Activated T-helper 2 cell treated with anti-CD3 and anti-CD28 coated beads, Interferon-gamma antibody, Interleukin-2, Interleukin-4, amounts not matched to agents 10 μg/mL and 5 μg/mL and 100 μg/mL, durations not matched to agents 14 hours and 24 hours and 36 hours (primary cell): ENCODE data around the gene NEDD9. TPM values are rescaled to one million over a fixed set of nuclear protein-coding genes. Genes with fewer than 3 reads are reported as not detected.

Source experiments
- DNase-seq: peaks from one replicate; pipeline ENCODE4 v3.0.0; 2021; ENCODE audit warnings: low spot score
- H3K27ac Mint-ChIP-seq: one replicate; pipeline ENCODE4 v1.8.0; 2021; ENCODE audit warnings: mixed read lengths
- H3K27me3 Mint-ChIP-seq: one replicate; pipeline ENCODE4 v1.8.0; 2021; ENCODE audit warnings: low read depth, mixed read lengths
- H3K36me3 Mint-ChIP-seq: one replicate; pipeline ENCODE4 v1.8.0; 2021; ENCODE audit warnings: low read depth, mixed read lengths
- H3K4me1 Mint-ChIP-seq: one replicate; pipeline ENCODE4 v1.8.0; 2021; ENCODE audit warnings: low read depth, mixed read lengths
- H3K4me3 Mint-ChIP-seq: one replicate; pipeline ENCODE4 v1.8.0; 2021; ENCODE audit warnings: low read depth, mild to moderate bottlenecking, moderate library complexity, mixed read lengths
- H3K9me3 Mint-ChIP-seq: one replicate; pipeline ENCODE4 v1.8.0; 2021; ENCODE audit warnings: mixed read lengths
- intact Hi-C: fragments of 100-400 bp; cut with micrococcal nuclease; formaldehyde crosslinking; loops from one replicate; pipeline ENCODE4 v1.15.1; 2023
- total RNA-seq: library from RNA; stranded (reverse); gene quantifications from 2 replicates; pipeline ENCODE4 v1.2.3, GENCODE V29; 2022

Gene NEDD9
- total RNA-seq, 1 donor from 2014 or later: 35.0 TPM

GRCh38 chr6:11141295-11141694 lies 91.2 kb downstream of the NEDD9 start:
- no peak for DNase-seq
- no peak overlapping the region for H3K27ac Mint-ChIP-seq
- peaks cover 4% of the 10 kb centered on the region for H3K27me3 Mint-ChIP-seq
- peaks cover 22% of the 10 kb centered on the region for H3K4me1 Mint-ChIP-seq
- H3K4me3 Mint-ChIP-seq: no peak overlapping the region
- no peaks in the 10 kb centered on the region for H3K36me3 Mint-ChIP-seq
- no peaks in the 10 kb centered on the region for H3K9me3 Mint-ChIP-seq
- intact Hi-C loops: loop anchor here (5.0 kb wide), 1 partner anchor 281 kb away; no protein-coding TSS in a partner anchor

GRCh38 chr6:11140056-11140455 lies 92.4 kb downstream of the NEDD9 start:
- H3K36me3 Mint-ChIP-seq: peaks cover 8% of the 10 kb centered on the region
- intact Hi-C loops: loop anchor here (5.0 kb wide), 1 partner anchor 282 kb away; no protein-coding TSS in a partner anchor
- peaks cover 4% of the 10 kb centered on the region for H3K27me3 Mint-ChIP-seq
- H3K4me1 Mint-ChIP-seq: peaks cover 22% of the 10 kb centered on the region
- no peak overlapping the region for H3K27ac Mint-ChIP-seq
- H3K9me3 Mint-ChIP-seq: no peaks in the 10 kb centered on the region
- no peak for DNase-seq
- H3K4me3 Mint-ChIP-seq: no peak overlapping the region

DNA sequence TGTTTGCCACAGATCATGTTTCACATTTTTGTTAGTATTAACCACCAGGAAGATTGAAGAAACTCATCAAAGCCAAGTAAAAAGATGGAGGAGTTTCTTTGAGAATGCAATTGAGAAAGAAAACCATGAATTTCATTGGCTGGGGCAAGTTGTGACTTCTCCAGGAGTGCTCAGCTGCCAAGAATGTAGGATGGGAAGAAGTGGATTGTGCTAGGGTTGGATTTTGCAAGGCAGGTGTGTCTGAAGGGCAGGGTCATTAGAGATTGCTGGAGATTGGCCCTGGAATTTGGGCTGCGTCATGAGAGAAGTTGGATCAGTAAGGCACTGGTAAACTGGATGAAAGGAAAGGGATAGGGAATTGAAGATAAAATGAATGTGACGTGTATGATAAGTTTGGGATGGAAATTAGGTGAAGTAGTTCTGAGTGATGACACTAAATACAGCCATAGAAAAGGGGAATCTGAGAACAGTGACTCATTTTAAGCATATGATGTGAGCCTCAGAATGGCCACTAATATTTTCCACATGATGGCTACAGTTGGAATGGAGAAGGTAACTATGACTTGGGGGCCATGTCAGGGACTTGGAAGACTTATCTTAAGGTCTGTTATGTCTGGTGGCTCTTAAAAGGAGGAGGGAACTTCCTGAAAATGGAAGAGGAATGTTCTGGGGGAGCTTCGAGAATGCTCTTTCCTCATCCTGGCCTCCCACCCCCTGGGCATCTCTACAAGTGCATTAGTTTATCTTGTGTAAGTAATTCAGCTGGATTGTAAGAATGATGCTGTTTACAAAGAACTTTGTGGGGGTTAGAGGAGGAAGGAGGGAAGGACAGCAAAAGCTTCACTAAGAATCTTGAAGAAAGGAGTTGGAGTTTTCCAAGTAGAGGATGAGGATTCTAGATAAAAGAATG lies 93.2 kb downstream of the NEDD9 start:
- Mint-ChIP-seq H3K4me1 (peaks cover 19% of the 10 kb centered on the region), H3K36me3 (peaks cover 15% of the 10 kb centered on the region), H3K27ac (no peak overlapping the region), H3K4me3 (no peak overlapping the region), H3K27me3 (peaks cover 4% of the 10 kb centered on the region), H3K9me3 (no peaks in the 10 kb centered on the region)
- intact Hi-C loops: no loop called here
- no peak for DNase-seq

DNA sequence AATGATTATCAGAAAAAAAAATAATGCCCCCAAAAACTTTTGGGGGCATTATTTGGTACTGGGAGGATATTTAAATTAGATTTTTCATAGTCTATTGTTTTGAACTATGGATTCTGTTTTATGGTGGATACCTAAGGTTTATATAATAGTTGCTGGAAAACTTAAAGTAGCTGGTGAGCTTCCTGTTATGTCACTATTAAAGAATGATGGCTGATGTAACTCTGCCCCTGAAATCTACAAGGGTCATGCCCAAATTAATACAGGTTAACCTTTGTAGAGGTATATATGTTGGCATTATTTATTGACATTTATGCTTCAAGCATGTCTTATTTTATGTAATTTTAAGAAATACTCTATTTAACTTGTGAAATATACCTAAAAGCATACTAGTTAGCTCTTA lies 95.7 kb downstream of the NEDD9 start:
- Mint-ChIP-seq H3K36me3 (peaks cover 17% of the 10 kb centered on the region), H3K9me3 (no peaks in the 10 kb centered on the region), H3K27me3 (no peaks in the 10 kb centered on the region), H3K4me3 (no peak overlapping the region), H3K27ac (no peak overlapping the region), H3K4me1 (peaks cover 14% of the 10 kb centered on the region)
- intact Hi-C loops: no loop called here
- no peak for DNase-seq

Other genes starting within 250 kb of the NEDD9 start
- not detected in 2 replicates for gene ELOVL2, start 188.4 kb downstream of the NEDD9 start, total RNA-seq
- gene SMIM13, start 138.8 kb downstream of the NEDD9 start, total RNA-seq: 12.2 and 12.3 TPM in 2 replicates
- gene ERVFRD-1, start 120.9 kb downstream of the NEDD9 start, total RNA-seq: not detected in 2 replicates